Common myeloid progenitor, CD34-positive (primary cell): ENCODE data around the gene FBXO5.
A peak's percentile ranks its signal among the peaks of the same experiment; 100 is the strongest.

Experiments used
- CTCF ChIA-PET: fragments of 350-600 bp; sonication (Branson Sonifier 250); formaldehyde crosslinking; loops from one replicate; lab custom pipeline; 2021; ENCODE audit warnings: antibody characterized with exemption; lab: Charles Lee
- POLR2A ChIA-PET: fragments of 350-600 bp; sonication (Branson Sonifier 250); formaldehyde crosslinking; loops from one replicate; lab custom pipeline; 2021; ENCODE audit warnings: antibody characterized with exemption; lab: Charles Lee
- DNase-seq, 3 donors: peaks; one replicate each; pipeline versions ENCODE4 v3.0.0 to v3.0.0-alpha.2; 2013
- H3K27ac ChIP-seq, 2 experiments: 1 replicate in 1 of 2; 2 replicates in 1 of 2; pipeline ENCODE4 v1.7.0; 2013; ENCODE audit warnings: inconsistent platforms in 2 of 2, low read length in 2 of 2, mild to moderate bottlenecking in 2 of 2, low read depth in 1 of 2, moderate library complexity in 1 of 2; ENCODE audit not compliant: severe bottlenecking in 2 of 2, insufficient read depth in 1 of 2, poor library complexity in 1 of 2
- H3K27me3 ChIP-seq, 5 experiments: replicated peaks in 2 of 5; 1 replicate in 3 of 5; 2 replicates in 2 of 5; pipeline versions ENCODE4 v1.6.1 to v1.7.0; 2013; ENCODE audit warnings: low read length in 4 of 5, mild to moderate bottlenecking in 2 of 5, moderate library complexity in 2 of 5, inconsistent platforms in 1 of 5; ENCODE audit not compliant: insufficient read depth in 5 of 5, control insufficient read depth in 4 of 5
- H3K36me3 ChIP-seq, 4 experiments: 1 replicate in 2 of 4; 2 replicates in 2 of 4; pipeline versions ENCODE4 v1.6.1 to v1.7.0; 2013; ENCODE audit warnings: low read length in 3 of 4, control low read depth in 1 of 4, mild to moderate bottlenecking in 1 of 4; ENCODE audit not compliant: control insufficient read depth in 4 of 4, insufficient read depth in 4 of 4
- H3K4me1 ChIP-seq, 4 experiments: 1 replicate in 3 of 4; 2 replicates in 1 of 4; pipeline versions ENCODE4 v1.6.1 to v1.7.1; 2013; ENCODE audit warnings: low read length in 3 of 4, mild to moderate bottlenecking in 3 of 4, control low read depth in 1 of 4, inconsistent platforms in 1 of 4, moderate library complexity in 1 of 4; ENCODE audit not compliant: control insufficient read depth in 4 of 4, insufficient read depth in 4 of 4; ENCODE audit errors: control extremely low read depth in 1 of 4
- H3K4me3 ChIP-seq, 7 experiments: 1 replicate in 4 of 7; 2 replicates in 3 of 7; pipeline versions ENCODE4 v1.5.1 to v1.7.0; 2013; ENCODE audit warnings: mild to moderate bottlenecking in 7 of 7, low read length in 6 of 7, moderate library complexity in 6 of 7, inconsistent platforms in 2 of 7, low read depth in 2 of 7, control low read depth in 1 of 7; ENCODE audit not compliant: insufficient read depth in 4 of 7, control insufficient read depth in 1 of 7; ENCODE audit errors: extremely low read depth in 1 of 7
- H3K9me3 ChIP-seq, 5 experiments: 1 replicate in 4 of 5; 2 replicates in 1 of 5; pipeline versions ENCODE4 v1.6.1 to v1.7.1; 2013; ENCODE audit warnings: low read length in 4 of 5, mild to moderate bottlenecking in 2 of 5, inconsistent platforms in 1 of 5, low read depth in 1 of 5, moderate library complexity in 1 of 5; ENCODE audit not compliant: control insufficient read depth in 4 of 5, insufficient read depth in 2 of 5; ENCODE audit errors: control extremely low read depth in 1 of 5
- WGBS: methylation state at CpG from one replicate; pipeline ENCODE4 v1.1.5; 2013; ENCODE audit not compliant: insufficient coverage; 5-methylcytosine and 5-hydroxymethylcytosine counted together

FBXO5 gene

DNA sequence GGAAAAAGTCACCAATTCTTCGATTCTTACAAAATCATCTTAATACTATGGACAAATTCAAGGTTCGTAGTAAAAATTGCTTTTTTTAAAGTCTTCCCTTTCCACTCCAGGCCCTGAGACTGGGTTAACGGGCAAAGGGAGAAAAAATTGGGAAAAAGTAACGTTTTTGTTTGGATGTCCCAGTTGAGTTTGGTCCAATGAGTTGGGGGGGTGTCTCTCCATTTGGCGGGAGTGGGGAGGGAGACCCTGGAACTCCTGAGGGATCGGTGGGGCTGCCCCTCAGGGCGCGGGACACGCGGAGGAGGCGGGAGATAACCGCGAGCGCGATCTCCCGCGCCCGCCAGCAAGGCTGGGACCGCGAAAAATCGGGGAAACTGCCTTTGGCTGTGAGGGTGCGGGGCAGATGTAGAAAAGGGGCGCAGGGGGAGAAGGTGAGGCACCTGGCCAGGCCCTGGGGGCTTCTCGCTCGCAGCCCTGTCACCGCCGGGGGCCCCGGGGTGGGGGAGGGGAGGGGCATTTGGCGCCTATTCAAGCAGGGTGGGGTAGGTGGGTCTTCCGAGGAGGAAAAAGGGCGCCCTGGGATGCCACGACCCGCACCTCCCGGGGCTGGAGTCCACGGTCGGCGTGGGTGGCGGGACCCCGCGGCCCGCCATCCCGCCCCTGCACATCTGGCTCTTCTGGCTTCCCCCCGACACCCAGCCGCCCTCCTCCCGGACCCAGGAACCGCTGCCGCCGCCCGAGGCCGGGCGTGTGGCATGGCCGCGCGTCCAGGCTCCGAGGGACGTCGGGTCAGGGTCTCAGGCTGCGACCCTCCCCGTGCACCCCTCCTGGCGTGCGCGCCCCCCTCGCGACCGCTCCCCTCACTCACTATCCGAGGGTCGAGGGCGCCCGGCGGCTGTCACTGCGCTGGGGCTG, 595 bp downstream of the FBXO5 start:
- ChIA-PET CTCF (no interaction called here), POLR2A (no interaction called here)
- H3K36me3 ChIP-seq, result peaks cover 0 to 6% (median 3%) of the 10 kb centered on the region in 4 experiments
- H3K27ac ChIP-seq, result peak overlapping the region in 1 of 2 experiments; percentile 63
- H3K27me3 ChIP-seq, result no peaks in the 10 kb centered on the region
- peaks cover 14 to 56% (median 36%) of the 10 kb centered on the region in 4 experiments for H3K4me1 ChIP-seq
- WGBS, result 11% methylated on average over 48 of the region's 71 CpGs
- H3K4me3 ChIP-seq, result peak overlapping the region; percentile 79 to 99 (median 91)
- DNase-seq, result no peak
- H3K9me3 ChIP-seq, result no peaks in the 10 kb centered on the region

DNA sequence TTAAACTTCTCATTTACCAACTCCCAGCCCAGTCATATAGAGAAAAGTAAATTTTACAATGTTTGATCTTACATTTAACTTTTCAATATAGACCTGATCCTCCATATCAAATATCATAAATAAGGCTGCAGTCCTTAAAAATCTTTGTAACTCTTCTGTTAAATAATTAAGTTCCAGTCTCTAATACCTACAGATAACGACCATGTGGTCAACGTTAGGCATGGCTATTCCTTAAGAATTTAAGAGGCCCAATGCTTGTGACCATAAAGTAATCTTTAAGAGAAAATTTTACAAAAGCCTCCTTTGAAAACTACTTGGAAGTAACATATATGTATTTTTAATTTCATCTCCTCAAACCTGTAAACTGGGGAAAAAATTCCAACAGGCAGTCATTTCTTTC, 1.6 kb downstream of the FBXO5 start:
- DNase-seq, result no peak
- peaks cover 0 to 8% (median 4%) of the 10 kb centered on the region in 4 experiments for H3K36me3 ChIP-seq
- H3K9me3 ChIP-seq, result no peaks in the 10 kb centered on the region
- H3K27ac ChIP-seq, result no peak overlapping the region
- WGBS, result no CpG with 5 or more reads among the region's 2 CpGs
- CTCF ChIA-PET, result no interaction called here
- H3K4me1 ChIP-seq, result peaks cover 18 to 64% (median 42%) of the 10 kb centered on the region in 4 experiments
- no peaks in the 10 kb centered on the region for H3K27me3 ChIP-seq
- peak overlapping the region in 1 of 7 experiments; percentile 91 for H3K4me3 ChIP-seq
- POLR2A ChIA-PET, result no interaction called here

DNA sequence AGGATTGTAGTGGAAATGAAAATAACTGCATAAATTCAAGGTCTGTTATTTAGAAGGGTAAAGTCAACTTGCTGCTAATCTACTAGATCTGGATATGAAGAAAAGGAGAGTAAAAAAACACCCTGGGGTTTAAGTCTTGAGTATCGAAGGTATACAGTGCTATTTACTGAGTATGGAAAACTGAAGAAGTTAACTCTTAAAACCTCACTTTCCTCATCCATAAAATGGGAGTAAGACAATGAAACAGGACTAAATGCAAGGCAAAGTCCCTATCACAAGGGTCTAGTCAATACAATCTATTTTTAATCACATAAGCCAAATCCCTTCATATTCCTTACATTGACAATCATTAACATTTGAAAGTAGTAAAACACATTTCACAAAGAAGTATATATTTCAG, 2.2 kb downstream of the FBXO5 start:
- Histone ChIP-seq H3K36me3 (peaks cover 0 to 9% (median 4%) of the 10 kb centered on the region in 4 experiments), H3K4me3 (peak overlapping the region in 2 of 7 experiments; percentile 19 to 91), H3K27me3 (no peaks in the 10 kb centered on the region), H3K9me3 (no peaks in the 10 kb centered on the region), H3K27ac (no peak overlapping the region), H3K4me1 (peaks cover 18 to 64% (median 45%) of the 10 kb centered on the region in 4 experiments)
- CTCF ChIA-PET, result no interaction called here
- POLR2A ChIA-PET, result no interaction called here
- no CpG with 5 or more reads among the region's 1 CpG for WGBS
- no peak for DNase-seq

DNA sequence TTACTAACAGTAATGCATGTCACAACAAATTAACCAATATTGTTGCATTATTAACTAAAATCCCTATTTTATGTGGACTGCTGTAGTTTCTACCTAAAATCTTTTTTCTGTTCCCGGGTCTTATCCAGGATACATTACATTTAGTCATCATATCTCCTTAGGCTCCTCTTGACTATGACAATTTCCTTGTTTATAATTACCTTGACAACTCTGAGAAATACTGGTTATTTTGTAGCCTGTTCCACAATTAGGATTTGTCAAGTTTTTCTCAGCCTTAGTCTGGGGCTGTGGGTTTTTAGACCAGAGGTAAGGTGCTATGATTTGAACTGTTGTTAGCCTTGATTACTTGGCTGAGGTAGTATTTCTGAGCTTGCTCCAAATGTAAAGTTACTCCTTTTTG, 3.7 kb downstream of the FBXO5 start:
- no peaks in the 10 kb centered on the region for H3K9me3 ChIP-seq
- WGBS, result 100% methylated on average over 1 of the region's 1 CpG
- no peak for DNase-seq
- H3K27ac ChIP-seq, result peak overlapping the region in 1 of 2 experiments; percentile 39
- H3K36me3 ChIP-seq, result peaks cover 0 to 23% (median 7%) of the 10 kb centered on the region in 4 experiments
- H3K4me3 ChIP-seq, result no peak overlapping the region
- ChIA-PET CTCF (interaction anchor here (1.2 to 1.9 kb wide), 2 partner anchors 12 to 24 kb away, joined by 4 to 5 read pairs; no protein-coding TSS in a partner anchor), POLR2A (no interaction called here)
- peaks cover 13 to 65% (median 44%) of the 10 kb centered on the region in 4 experiments for H3K4me1 ChIP-seq
- no peaks in the 10 kb centered on the region for H3K27me3 ChIP-seq

DNA sequence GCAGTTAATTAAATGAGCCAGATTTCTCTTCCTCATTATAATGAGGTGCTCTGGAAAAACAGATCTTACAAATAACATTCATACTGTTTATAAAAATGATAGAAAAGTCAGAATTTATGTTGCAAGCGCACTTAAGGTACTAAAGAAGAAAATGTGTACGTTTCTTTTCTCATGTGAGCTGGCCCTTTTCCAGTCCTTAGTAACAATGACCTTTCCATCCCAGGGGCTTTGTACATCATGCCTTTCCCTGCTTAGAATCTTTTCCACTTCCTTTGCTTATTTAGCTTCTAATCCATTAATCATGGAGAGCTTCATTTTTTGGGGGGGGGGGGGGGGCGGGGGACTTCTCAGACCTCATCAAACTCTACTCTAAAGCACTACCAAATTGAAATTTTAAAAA, 4.8 kb downstream of the FBXO5 start:
- ChIA-PET POLR2A (interaction anchor here (0.6 kb wide), 1 partner anchor 384 kb away, joined by 3 read pairs; no protein-coding TSS in a partner anchor), CTCF (interaction anchor here (0.9 to 1.9 kb wide), 4 partner anchors 13 to 80 kb away, joined by 3 to 6 read pairs (median 4); no protein-coding TSS in a partner anchor)
- H3K9me3 ChIP-seq, result no peaks in the 10 kb centered on the region
- DNase-seq, result no peak
- no CpG with 5 or more reads among the region's 3 CpGs for WGBS
- no peak overlapping the region for H3K27ac ChIP-seq
- peak overlapping the region in 1 of 7 experiments; percentile 30 for H3K4me3 ChIP-seq
- H3K36me3 ChIP-seq, result peaks cover 4 to 32% (median 9%) of the 10 kb centered on the region in 4 experiments
- peaks cover 13 to 68% (median 44%) of the 10 kb centered on the region in 4 experiments for H3K4me1 ChIP-seq
- H3K27me3 ChIP-seq, result no peaks in the 10 kb centered on the region

DNA sequence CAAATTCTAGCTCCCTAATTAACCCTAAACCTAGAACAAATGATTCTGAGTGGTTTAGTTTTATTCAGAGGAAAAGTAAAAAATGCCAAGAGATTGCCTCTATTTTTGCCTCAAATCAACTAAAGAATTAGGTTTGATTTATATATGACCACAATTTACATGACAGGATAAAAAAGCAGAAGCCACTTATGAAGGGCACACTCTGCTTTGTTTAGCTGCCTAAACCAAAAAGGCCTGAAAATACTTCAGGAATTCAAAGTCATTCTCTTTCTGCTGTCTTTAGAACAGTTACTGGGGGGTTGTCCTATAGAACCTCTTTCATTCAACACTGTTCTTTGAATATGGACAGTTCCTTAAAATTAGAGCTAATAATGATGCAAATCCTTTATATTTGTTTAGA, 5.3 kb downstream of the FBXO5 start:
- Histone ChIP-seq H3K4me3 (no peak overlapping the region), H3K27ac (peak overlapping the region in 1 of 2 experiments; percentile 12), H3K9me3 (no peaks in the 10 kb centered on the region), H3K27me3 (no peaks in the 10 kb centered on the region), H3K36me3 (peaks cover 4 to 37% (median 14%) of the 10 kb centered on the region in 4 experiments), H3K4me1 (peaks cover 13 to 66% (median 44%) of the 10 kb centered on the region in 4 experiments)
- CTCF ChIA-PET, result interaction anchor here (0.7 to 1.9 kb wide), 4 partner anchors 23 to 80 kb away, joined by 3 to 6 read pairs (median 4); no protein-coding TSS in a partner anchor
- POLR2A ChIA-PET, result interaction anchor here (0.6 kb wide), 1 partner anchor 383 kb away, joined by 3 read pairs; no protein-coding TSS in a partner anchor
- DNase-seq, result peak in 2 of 3 donors; percentile 64 to 76
